ENCODE data around the gene CDKAL1. TPM values are rescaled to one million over a fixed set of nuclear protein-coding genes. Genes with fewer than 3 reads are reported as not detected.

The CDKAL1 gene
- total and polyA plus RNA-seq, 2 of the 13 experiments (the other 11 are each of a cell fraction or from before 2014, with no cell fraction given): 9.5 to 27.7 TPM

DNA sequence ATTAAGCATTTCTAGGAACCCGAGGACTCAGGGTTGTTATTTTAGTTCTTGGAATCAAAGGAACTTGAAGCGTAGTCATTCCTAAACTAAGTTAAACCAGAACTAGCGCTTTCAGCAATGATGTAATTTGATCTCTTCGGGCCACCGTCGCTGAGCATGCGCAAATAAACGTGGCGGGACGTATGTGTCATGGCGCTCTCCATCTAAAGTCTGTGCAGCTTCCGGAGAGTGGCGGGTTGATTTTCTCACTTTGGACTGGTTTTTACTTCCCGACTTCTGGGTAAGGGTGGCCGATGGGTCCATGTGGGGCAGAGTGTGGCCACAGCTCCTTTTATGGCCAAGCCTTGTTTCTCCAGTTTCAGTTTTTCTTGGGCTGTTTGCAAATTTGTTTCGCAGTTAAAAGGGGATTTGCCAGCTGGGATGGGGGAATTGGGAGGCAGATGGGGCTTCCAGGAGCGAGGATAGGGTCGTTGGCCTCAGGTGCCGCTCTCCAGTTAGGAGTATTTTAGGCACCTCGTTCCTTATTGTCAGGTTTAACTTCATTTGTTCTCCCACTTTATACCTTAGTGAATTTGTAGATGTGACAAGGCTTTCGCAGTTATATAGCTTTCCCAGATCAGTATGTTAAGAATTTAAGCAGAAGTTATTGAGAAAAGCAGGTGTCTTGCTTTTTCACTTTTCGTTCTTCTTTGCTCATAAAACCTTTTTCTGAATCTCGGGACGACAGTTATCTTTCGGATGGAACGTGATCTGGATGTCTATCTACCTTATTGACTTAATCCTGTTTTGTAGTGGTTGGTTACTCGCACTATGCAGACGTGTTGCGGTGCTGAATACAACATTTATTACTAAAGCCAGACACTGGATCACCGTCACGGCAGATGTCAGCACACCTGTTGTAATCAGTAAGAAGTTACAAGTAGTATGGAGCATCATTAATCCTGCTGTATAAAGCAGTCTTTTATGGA is at the start of gene CDKAL1 (continued):
- TF ChIP-seq, protein P1, sequence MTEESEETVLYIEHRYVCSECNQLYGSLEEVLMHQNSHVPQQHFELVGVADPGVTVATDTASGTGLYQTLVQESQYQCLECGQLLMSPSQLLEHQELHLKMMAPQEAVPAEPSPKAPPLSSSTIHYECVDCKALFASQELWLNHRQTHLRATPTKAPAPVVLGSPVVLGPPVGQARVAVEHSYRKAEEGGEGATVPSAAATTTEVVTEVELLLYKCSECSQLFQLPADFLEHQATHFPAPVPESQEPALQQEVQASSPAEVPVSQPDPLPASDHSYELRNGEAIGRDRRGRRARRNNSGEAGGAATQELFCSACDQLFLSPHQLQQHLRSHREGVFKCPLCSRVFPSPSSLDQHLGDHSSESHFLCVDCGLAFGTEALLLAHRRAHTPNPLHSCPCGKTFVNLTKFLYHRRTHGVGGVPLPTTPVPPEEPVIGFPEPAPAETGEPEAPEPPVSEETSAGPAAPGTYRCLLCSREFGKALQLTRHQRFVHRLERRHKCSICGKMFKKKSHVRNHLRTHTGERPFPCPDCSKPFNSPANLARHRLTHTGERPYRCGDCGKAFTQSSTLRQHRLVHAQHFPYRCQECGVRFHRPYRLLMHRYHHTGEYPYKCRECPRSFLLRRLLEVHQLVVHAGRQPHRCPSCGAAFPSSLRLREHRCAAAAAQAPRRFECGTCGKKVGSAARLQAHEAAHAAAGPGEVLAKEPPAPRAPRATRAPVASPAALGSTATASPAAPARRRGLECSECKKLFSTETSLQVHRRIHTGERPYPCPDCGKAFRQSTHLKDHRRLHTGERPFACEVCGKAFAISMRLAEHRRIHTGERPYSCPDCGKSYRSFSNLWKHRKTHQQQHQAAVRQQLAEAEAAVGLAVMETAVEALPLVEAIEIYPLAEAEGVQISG (CRISPR knock-in tag; IDR thresholded peaks at IDR 0.05): peak; percentile 86
- TF ChIP-seq ZNF670 (CRISPR knock-in tag; IDR thresholded peaks at IDR 0.05; ENCODE audit: borderline replicate concordance): peak; percentile 57; the same call in 1 of the 2 replicates
- TF ChIP-seq, protein P2, sequence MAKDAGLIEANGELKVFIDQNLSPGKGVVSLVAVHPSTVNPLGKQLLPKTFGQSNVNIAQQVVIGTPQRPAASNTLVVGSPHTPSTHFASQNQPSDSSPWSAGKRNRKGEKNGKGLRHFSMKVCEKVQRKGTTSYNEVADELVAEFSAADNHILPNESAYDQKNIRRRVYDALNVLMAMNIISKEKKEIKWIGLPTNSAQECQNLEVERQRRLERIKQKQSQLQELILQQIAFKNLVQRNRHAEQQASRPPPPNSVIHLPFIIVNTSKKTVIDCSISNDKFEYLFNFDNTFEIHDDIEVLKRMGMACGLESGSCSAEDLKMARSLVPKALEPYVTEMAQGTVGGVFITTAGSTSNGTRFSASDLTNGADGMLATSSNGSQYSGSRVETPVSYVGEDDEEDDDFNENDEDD (CRISPR knock-in tag; IDR thresholded peaks at IDR 0.05; ENCODE audit: borderline replicate concordance): peak; percentile 96
- TF ChIP-seq ZNF614 (CRISPR knock-in tag; IDR thresholded peaks at IDR 0.05; ENCODE audit: borderline replicate concordance): peak; percentile 45; the same call in 1 of the 2 replicates
- peak; percentile 27; the same call in 1 of the 2 replicates for TF ChIP-seq ZNF124 (CRISPR knock-in tag; IDR thresholded peaks at IDR 0.05)
- TF ChIP-seq, protein P3, sequence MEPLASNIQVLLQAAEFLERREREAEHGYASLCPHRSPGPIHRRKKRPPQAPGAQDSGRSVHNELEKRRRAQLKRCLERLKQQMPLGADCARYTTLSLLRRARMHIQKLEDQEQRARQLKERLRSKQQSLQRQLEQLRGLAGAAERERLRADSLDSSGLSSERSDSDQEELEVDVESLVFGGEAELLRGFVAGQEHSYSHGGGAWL (CRISPR knock-in tag; IDR thresholded peaks at IDR 0.05): peak; percentile 60; the same call in 1 of the 2 replicates
- TF ChIP-seq ZNF367 (CRISPR knock-in tag; IDR thresholded peaks at IDR 0.05; ENCODE audit: borderline replicate concordance): no peak
- TF ChIP-seq ZNF598 (CRISPR knock-in tag; IDR thresholded peaks at IDR 0.05; ENCODE audit: borderline replicate concordance): peak; percentile 89
- peak; percentile 79 for TF ChIP-seq ZNF331 (CRISPR knock-in tag; IDR thresholded peaks at IDR 0.05)
- peak; percentile 57; the same call in 1 of the 2 replicates for TF ChIP-seq SRY (CRISPR knock-in tag; IDR thresholded peaks at IDR 0.05)
- TF ChIP-seq, protein P4, sequence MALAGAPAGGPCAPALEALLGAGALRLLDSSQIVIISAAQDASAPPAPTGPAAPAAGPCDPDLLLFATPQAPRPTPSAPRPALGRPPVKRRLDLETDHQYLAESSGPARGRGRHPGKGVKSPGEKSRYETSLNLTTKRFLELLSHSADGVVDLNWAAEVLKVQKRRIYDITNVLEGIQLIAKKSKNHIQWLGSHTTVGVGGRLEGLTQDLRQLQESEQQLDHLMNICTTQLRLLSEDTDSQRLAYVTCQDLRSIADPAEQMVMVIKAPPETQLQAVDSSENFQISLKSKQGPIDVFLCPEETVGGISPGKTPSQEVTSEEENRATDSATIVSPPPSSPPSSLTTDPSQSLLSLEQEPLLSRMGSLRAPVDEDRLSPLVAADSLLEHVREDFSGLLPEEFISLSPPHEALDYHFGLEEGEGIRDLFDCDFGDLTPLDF (CRISPR knock-in tag; IDR thresholded peaks at IDR 0.05): peak; percentile 99
- peak; percentile 66; the same call in 1 of the 2 replicates for TF ChIP-seq RNF2 (conservative IDR thresholded peaks at IDR 0.05; ENCODE audit: low read depth)
- no peak for TF ChIP-seq NR2F6 (IDR thresholded peaks at IDR 0.05)
- TF ChIP-seq NR2F6 (CRISPR knock-in tag; IDR thresholded peaks at IDR 0.05): peak; percentile 36; the same call in 1 of the 2 replicates
- TF ChIP-seq ZNF788 (CRISPR knock-in tag; IDR thresholded peaks at IDR 0.05; ENCODE audit: borderline replicate concordance): peak; percentile 86; the same call in 1 of the 2 replicates
- no peak for TF ChIP-seq AGO1 (IDR thresholded peaks at IDR 0.05; ENCODE audit: low read depth, low read length, poor library complexity, severe bottlenecking)
- TF ChIP-seq, protein P5, sequence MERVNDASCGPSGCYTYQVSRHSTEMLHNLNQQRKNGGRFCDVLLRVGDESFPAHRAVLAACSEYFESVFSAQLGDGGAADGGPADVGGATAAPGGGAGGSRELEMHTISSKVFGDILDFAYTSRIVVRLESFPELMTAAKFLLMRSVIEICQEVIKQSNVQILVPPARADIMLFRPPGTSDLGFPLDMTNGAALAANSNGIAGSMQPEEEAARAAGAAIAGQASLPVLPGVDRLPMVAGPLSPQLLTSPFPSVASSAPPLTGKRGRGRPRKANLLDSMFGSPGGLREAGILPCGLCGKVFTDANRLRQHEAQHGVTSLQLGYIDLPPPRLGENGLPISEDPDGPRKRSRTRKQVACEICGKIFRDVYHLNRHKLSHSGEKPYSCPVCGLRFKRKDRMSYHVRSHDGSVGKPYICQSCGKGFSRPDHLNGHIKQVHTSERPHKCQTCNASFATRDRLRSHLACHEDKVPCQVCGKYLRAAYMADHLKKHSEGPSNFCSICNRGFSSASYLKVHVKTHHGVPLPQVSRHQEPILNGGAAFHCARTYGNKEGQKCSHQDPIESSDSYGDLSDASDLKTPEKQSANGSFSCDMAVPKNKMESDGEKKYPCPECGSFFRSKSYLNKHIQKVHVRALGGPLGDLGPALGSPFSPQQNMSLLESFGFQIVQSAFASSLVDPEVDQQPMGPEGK (CRISPR knock-in tag; IDR thresholded peaks at IDR 0.05): peak; percentile 39; the same call in 1 of the 2 replicates
- 0 out of 2 replicates have a peak, but pooled peaks have one; percentile 25 for TF ChIP-seq TP53 (CRISPR knock-in tag; conservative IDR thresholded peaks at IDR 0.05)
